PC-9 (cell line): Measurements from ENCODE around the gene ARRDC1. TPM values are rescaled to one million over a fixed set of nuclear protein-coding genes. Genes with fewer than 3 reads are reported as not detected.

ENCODE experiments used
- BruUV-seq: library from RNA; stranded (reverse); fragments of 400-500 nt; replicated peaks from 2 replicates; lab custom pipeline; 2021; lab: Mats Ljungman, UMichigan
- CTCF ChIA-PET: fragments of 300-600 bp; sonication (Branson Sonifier 250); formaldehyde crosslinking; loops from one replicate; lab custom pipeline; 2022; ENCODE audit warnings: antibody characterized with exemption; lab: Charles Lee
- POLR2A ChIA-PET: fragments of 300-600 bp; sonication (Branson Sonifier 250); formaldehyde crosslinking; loops from one replicate; lab custom pipeline; 2022; ENCODE audit warnings: antibody characterized with exemption; ENCODE audit not compliant: unreplicated experiment; lab: Charles Lee
- DNase-seq, 2 experiments: peaks; one replicate each; pipeline versions ENCODE4 v3.0.0 to v3.0.0-alpha.2; 2015 to 2022; ENCODE audit warnings: mixed read lengths in 1 of 2
- H2AFZ ChIP-seq: fragments of 200-600 bp; sonication (generic); 2 replicates; pipeline ENCODE4 v1.8.1; 2017; ENCODE audit warnings: antibody characterized with exemption
- H3F3A ChIP-seq: fragments of 200-600 bp; sonication (generic); 2 replicates; pipeline ENCODE4 v1.8.1; 2017; ENCODE audit warnings: antibody characterized with exemption, mild to moderate bottlenecking, low read depth; ENCODE audit not compliant: insufficient read depth
- H3K27ac ChIP-seq: fragments of 200-600 bp; sonication (generic); 2 replicates; pipeline ENCODE4 v1.6.1; 2016; ENCODE audit warnings: mixed run types
- H3K27me3 ChIP-seq: fragments of 200-600 bp; sonication (generic); 2 replicates; pipeline ENCODE4 v1.6.1; 2016; ENCODE audit warnings: low read depth, mixed run types; ENCODE audit not compliant: insufficient read depth
- H3K36me3 ChIP-seq: fragments of 200-600 bp; sonication (generic); 2 replicates; pipeline ENCODE4 v1.6.1; 2016; ENCODE audit warnings: low read depth, mixed run types
- H3K4me1 ChIP-seq: fragments of 200-600 bp; sonication (generic); replicated peaks from 2 replicates; pipeline ENCODE4 v1.6.1; 2016; ENCODE audit warnings: mixed run types; ENCODE audit not compliant: insufficient read depth
- H3K4me2 ChIP-seq: fragments of 200-600 bp; sonication (generic); 2 replicates; pipeline ENCODE4 v1.6.1; 2017; ENCODE audit warnings: mixed run types
- H3K4me3 ChIP-seq: fragments of 200-600 bp; sonication (generic); 2 replicates; pipeline ENCODE4 v1.6.1; 2016; ENCODE audit warnings: mixed run types
- H3K79me2 ChIP-seq: fragments of 200-600 bp; sonication (generic); 2 replicates; pipeline ENCODE4 v1.6.1; 2017; ENCODE audit warnings: low read depth, mixed run types
- H3K9me2 ChIP-seq: fragments of 200-600 bp; sonication (generic); 2 replicates; pipeline ENCODE4 v1.8.1; 2017; ENCODE audit warnings: mild to moderate bottlenecking; ENCODE audit not compliant: insufficient read depth
- H3K9me3 ChIP-seq: fragments of 200-600 bp; sonication (generic); 2 replicates; pipeline ENCODE4 v1.8.1; 2016; ENCODE audit warnings: low read depth; ENCODE audit not compliant: insufficient read depth
- H4K20me1 ChIP-seq: fragments of 200-600 bp; sonication (generic); 2 replicates; pipeline ENCODE4 v1.8.1; 2017; ENCODE audit not compliant: insufficient read depth
- EZH2 ChIP-seq: fragments of 200-600 bp; sonication (generic); IDR thresholded peaks from 2 replicates; pipeline ENCODE4 v1.8.0; 2017; ENCODE audit warnings: antibody characterized with exemption, low read depth
- intact Hi-C: fragments of 100-400 bp; cut with micrococcal nuclease; formaldehyde crosslinking; loops from one replicate; pipeline ENCODE4 v1.10.0; 2022; ENCODE audit not compliant: unreplicated experiment
- total RNA-seq: library from RNA; stranded (reverse); gene quantifications from 2 replicates; pipeline ENCODE4 v1.2.3, GENCODE V29; 2021
- TF ChIP-seq, protein P1 (sequence below): fragments of 200-600 bp; sonication (generic); conservative IDR thresholded peaks from 2 replicates; pipeline ENCODE4 v1.6.1; 2017; ENCODE audit warnings: mixed run types, antibody characterized with exemption, mild to moderate bottlenecking, moderate library complexity

ARRDC1 gene
- total RNA-seq, 1 experiment from 2014 or later, result 127 TPM

- peaks cover 35% of the 10 kb centered on the region for H3K79me2 ChIP-seq
- no peak overlapping the region for H3K27ac ChIP-seq
- H3K4me1 ChIP-seq, result peaks cover 29% of the 10 kb centered on the region
- peaks cover 19% of the 10 kb centered on the region; the same call in 1 of the 2 replicates for H3F3A ChIP-seq
- no peak overlapping the region for H2AFZ ChIP-seq
- peak in 1 of 2 experiments; percentile 23 for DNase-seq
- ChIA-PET POLR2A (interaction anchor here (0.6 to 1.0 kb wide), 2 partner anchors 14 to 364 kb away, joined by 6 read pairs; partner anchors contain the start of gene EHMT1), CTCF (interaction anchor here (1.2 kb wide), 1 partner anchor 13 kb away, joined by 5 read pairs; no protein-coding TSS in a partner anchor)
- H3K9me2 ChIP-seq, result no peaks in the 10 kb centered on the region
- peak overlapping the region; percentile 63 for H3K4me2 ChIP-seq
- peaks cover 7% of the 10 kb centered on the region; the same call in 1 of the 2 replicates for H4K20me1 ChIP-seq
- H3K9me3 ChIP-seq, result no peaks in the 10 kb centered on the region
- no peaks in the 10 kb centered on the region for H3K27me3 ChIP-seq
- no TSS peak for BruUV-seq
- intact Hi-C loops, result loop anchor here (1.0 to 2.0 kb wide), 2 partner anchors 14 kb away; partner anchors contain the start of gene ZMYND19
- no peaks in the 10 kb centered on the region for H3K36me3 ChIP-seq
- H3K4me3 ChIP-seq, result peak overlapping the region; percentile 29; the same call in 1 of the 2 replicates
- TF ChIP-seq, protein P1, sequence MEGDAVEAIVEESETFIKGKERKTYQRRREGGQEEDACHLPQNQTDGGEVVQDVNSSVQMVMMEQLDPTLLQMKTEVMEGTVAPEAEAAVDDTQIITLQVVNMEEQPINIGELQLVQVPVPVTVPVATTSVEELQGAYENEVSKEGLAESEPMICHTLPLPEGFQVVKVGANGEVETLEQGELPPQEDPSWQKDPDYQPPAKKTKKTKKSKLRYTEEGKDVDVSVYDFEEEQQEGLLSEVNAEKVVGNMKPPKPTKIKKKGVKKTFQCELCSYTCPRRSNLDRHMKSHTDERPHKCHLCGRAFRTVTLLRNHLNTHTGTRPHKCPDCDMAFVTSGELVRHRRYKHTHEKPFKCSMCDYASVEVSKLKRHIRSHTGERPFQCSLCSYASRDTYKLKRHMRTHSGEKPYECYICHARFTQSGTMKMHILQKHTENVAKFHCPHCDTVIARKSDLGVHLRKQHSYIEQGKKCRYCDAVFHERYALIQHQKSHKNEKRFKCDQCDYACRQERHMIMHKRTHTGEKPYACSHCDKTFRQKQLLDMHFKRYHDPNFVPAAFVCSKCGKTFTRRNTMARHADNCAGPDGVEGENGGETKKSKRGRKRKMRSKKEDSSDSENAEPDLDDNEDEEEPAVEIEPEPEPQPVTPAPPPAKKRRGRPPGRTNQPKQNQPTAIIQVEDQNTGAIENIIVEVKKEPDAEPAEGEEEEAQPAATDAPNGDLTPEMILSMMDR, result no peak
Observed at GRCh38 chr9:137604345-137605086, 970 bp upstream of the ARRDC1 start.

- H3K9me3 ChIP-seq, result no peaks in the 10 kb centered on the region
- peaks cover 50% of the 10 kb centered on the region for H3K79me2 ChIP-seq
- no peaks in the 10 kb centered on the region for H3K9me2 ChIP-seq
- peak overlapping the region; percentile 30; the same call in 1 of the 2 replicates for H3K27ac ChIP-seq
- peak overlapping the region; percentile 66; the same call in 1 of the 2 replicates for H2AFZ ChIP-seq
- H3K4me2 ChIP-seq, result peak overlapping the region; percentile 79
- POLR2A ChIA-PET, result no interaction called here
- TF ChIP-seq, protein P1, result no peak
- TF ChIP-seq EZH2, result no peak
- H3K27me3 ChIP-seq, result no peaks in the 10 kb centered on the region
- H3F3A ChIP-seq, result peaks cover 35% of the 10 kb centered on the region
- intact Hi-C loops, result no loop called here
- H3K4me1 ChIP-seq, result peaks cover 45% of the 10 kb centered on the region
- peaks cover 7% of the 10 kb centered on the region; the same call in 1 of the 2 replicates for H4K20me1 ChIP-seq
- H3K36me3 ChIP-seq, result no peaks in the 10 kb centered on the region
- no TSS peak for BruUV-seq
- peak; percentile 42 to 69 for DNase-seq
- peak overlapping the region; percentile 57 for H3K4me3 ChIP-seq
- CTCF ChIA-PET, result interaction anchor here (0.6 kb wide), 1 partner anchor 25 kb away, joined by 3 read pairs; no protein-coding TSS in a partner anchor
Observed at GRCh38 chr9:137606005-137606621, 627 bp downstream of the ARRDC1 start.

GRCh38 chr9:137606734-137607138 is 1.2 kb downstream of the ARRDC1 start:
- Histone ChIP-seq H3K27ac (no peak overlapping the region; the same call in 1 of the 2 replicates), H3F3A (peaks cover 41% of the 10 kb centered on the region), H4K20me1 (peaks cover 7% of the 10 kb centered on the region; the same call in 1 of the 2 replicates), H3K4me2 (peak overlapping the region; percentile 79), H2AFZ (no peak overlapping the region), H3K4me3 (peak overlapping the region; percentile 57), H3K27me3 (no peaks in the 10 kb centered on the region), H3K9me3 (no peaks in the 10 kb centered on the region), H3K79me2 (peaks cover 50% of the 10 kb centered on the region), H3K36me3 (no peaks in the 10 kb centered on the region), H3K9me2 (no peaks in the 10 kb centered on the region), H3K4me1 (peaks cover 52% of the 10 kb centered on the region)
- peak; percentile 30 to 35 for DNase-seq
- POLR2A ChIA-PET, result no interaction called here
- TF ChIP-seq, protein P1, result no peak
- no peak for TF ChIP-seq EZH2
- intact Hi-C loops, result no loop called here
- CTCF ChIA-PET, result no interaction called here
- TSS peak; percentile 21 for BruUV-seq
